GM18519 (cell line): ENCODE results near the gene MIS18A.
"Not testable (repeated sequence)": the region's sequence is repeated elsewhere in the genome, so short reads cannot be mapped to it uniquely, and the experiment has no call there.

Experiments used
- ATAC-seq: cut with Tn5 transposase; IDR thresholded peaks from one replicate; pipeline ENCODE4 v1.9.1; 2021; ENCODE audit warnings: mild to moderate bottlenecking, moderate library complexity; ENCODE audit not compliant: unreplicated experiment, low FRiP score

MIS18A gene, protein sequence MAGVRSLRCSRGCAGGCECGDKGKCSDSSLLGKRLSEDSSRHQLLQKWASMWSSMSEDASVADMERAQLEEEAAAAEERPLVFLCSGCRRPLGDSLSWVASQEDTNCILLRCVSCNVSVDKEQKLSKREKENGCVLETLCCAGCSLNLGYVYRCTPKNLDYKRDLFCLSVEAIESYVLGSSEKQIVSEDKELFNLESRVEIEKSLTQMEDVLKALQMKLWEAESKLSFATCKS

DNA sequence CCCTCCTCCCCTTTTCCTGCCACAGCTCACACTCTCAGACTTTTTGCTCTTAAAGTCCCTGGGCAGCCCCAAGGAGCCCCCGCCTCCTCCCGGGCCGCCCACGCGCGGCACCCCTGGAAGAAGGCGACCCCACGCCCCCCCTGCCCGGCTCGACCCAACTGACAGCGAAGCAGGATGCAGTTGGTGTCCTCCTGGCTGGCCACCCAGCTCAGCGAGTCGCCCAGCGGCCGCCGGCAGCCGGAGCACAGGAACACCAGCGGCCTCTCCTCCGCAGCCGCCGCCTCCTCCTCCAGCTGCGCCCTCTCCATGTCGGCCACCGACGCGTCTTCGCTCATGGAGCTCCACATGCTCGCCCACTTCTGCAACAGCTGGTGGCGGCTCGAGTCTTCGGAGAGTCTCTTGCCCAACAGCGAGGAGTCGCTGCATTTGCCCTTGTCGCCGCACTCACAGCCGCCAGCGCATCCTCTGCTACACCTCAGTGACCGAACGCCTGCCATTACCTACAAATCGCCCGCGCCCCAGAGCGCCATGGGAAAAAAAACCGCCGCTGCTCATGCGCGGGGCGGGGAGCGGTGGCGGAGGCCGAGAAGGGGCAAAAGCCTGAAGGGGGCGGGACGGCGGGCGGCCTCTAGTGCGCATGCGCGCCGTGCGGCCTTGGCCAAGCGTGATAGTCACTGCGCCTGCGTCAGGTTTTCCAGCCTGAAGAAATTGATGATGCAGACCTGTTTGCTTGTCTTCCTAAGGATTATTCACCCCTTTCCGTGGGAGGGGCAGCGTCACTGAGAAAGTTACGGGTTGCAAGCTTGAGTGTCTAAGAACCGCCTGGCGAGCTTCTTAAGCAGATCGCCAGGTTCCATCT lies at the start of gene MIS18A:
TSS of gene MIS18A (minus strand) at position 532 of the 859 bp plus-strand sequence. CDS start at position 497, 35 bp downstream.
- peak; percentile 67 for ATAC-seq

DNA sequence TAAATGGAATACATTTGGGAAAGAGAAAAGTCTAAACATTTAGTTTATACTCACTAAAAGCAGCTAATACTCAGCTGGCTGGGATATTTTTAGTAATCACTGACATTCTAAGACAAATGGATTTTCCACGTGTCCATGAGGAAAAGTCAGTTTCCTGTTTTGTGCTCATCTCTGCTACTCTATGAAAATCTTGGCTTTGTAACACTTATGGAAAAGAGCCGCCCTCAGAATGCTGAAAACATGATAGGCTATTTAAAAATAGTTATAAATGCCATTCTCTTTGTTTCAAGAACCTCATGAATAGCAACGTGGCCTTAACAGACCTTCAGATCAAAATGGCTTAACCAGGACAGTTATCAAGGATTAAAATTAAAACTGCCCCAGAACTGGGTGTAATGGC lies 49.7 kb upstream of the MIS18A start:
- ATAC-seq = no peak

DNA sequence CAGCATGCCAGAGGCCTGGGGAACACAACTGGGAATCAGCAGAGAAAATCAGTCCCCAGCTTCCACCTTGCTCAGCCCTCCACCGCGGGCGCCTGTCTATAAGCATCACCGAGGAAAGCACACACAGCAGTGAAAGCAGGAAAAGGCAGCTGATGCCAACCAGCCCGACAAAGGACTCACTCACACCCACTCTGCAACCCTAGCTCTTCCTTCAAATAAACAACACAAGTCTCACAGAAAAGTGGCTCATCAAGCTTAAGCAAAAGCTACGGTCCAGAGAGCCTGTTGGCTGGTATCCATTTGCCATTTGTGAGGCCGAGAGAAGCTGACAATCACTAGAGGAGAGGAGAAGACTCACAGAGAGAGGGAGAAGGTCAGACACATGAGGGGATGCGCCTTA lies 46.9 kb upstream of the MIS18A start:
- no peak for ATAC-seq

DNA sequence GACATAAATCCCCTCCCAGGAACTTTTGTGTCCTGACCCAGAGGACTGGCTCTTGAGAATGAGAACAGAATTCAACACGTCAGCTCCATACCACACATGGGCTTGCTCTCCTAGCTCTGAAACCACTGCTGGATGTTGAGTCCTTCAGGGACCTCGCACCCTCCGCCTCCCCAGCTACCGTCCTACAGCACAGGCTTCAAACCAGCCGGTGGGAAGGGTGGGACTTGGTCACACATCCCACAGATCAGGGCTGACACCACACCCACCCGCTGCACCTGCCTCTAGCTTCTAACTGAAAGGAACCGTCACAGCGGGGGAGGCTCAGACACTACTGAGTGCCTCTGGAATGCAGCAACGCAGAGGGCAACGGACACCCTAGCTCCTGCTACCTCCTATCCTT lies 43.8 kb upstream of the MIS18A start:
- no peak for ATAC-seq

DNA sequence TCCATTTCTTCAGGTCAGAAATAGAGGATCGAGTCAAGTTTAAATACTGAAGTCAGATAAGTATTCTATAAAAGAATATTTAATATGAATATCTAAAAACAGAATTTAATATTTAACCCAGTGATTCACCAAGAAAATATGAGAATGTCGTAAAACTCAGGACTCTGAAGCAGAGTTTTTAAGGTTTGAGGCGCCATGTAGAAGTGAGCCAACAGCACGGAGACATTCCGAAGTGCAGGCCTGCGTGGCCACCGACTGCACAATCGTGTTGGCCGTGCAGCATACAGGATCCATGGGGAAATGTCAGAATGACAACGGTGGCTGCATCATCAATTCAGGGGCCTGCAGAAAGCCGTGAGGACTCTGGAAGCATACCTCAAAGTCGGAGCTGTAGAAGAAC lies 43.3 kb upstream of the MIS18A start:
- no peak for ATAC-seq

DNA sequence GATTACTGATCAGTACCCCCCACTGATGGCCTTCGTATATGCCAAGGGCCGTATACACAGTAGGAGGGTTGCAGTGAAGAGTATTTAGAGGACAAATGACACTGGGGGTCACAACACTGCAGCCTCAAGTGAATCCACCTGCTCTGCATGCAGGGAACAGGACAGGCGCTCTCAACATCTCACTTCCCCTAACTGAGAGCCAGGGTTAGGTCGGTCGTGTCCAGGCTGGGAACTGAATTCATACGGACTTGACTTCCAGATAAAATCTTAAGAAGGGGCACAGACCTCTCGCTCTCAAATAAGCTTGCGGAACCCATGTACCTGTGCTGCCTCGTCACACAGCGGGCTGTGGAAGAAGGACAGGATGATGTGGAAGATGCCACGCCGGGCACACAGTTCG lies 42.6 kb upstream of the MIS18A start:
- ATAC-seq = no peak

DNA sequence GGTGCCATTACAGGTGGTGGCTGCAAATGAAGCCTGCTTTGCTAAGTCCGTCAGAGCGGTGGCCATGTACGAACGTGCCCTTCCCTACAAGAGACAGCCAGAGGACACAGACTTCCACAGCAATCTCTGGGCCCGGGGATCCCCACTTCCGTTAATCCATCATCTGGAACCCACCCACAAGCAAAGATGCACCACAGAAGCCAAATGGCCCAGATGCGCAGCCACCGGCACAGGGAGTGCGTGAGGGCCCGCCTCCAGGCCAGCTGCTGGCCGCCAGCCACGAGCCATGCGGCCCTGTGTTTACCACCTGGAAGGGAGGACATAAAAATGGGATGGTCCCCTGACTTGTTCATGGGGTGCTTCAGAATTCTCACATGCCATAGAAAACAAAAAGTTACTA lies 41.9 kb upstream of the MIS18A start:
- no peak for ATAC-seq

DNA sequence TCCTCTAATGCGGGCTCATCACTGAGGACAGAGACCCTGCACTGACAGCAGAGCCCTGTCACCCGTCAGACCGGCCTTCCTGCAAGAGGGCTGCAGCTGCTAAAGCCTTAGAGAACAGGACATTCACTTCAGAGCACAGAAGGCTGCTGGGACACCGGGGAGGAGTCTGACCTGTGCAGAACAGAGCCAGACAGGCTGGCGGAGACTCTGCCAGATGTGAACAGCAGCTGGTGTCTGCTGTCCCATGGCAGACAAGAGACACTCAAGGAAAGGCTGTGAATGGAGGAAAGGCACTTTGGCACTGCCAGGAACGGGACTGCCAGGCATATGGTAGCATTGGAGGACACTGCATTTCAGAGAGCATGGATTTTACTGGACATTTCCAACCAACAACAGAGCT lies 41.2 kb upstream of the MIS18A start:
- no peak for ATAC-seq

DNA sequence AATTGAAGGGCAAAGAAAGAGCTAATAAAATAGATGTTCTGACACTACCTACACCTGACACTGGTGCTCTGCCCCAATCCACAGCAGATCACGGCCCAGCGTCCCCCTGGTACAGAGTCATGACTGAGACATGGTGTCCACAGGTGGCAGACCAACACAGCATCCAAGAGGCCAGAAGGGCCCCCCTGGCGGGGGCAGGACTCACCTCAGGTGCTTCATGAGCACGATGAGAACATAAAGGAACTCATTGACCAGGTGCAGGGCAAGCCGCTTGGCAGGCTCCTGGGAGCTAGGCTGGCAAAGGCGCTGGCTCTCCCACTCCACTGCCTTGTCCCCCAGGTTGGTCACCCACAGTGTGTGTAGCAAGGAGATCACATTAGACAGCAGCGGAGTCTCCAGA lies 40.2 kb upstream of the MIS18A start:
- ATAC-seq = no peak

DNA sequence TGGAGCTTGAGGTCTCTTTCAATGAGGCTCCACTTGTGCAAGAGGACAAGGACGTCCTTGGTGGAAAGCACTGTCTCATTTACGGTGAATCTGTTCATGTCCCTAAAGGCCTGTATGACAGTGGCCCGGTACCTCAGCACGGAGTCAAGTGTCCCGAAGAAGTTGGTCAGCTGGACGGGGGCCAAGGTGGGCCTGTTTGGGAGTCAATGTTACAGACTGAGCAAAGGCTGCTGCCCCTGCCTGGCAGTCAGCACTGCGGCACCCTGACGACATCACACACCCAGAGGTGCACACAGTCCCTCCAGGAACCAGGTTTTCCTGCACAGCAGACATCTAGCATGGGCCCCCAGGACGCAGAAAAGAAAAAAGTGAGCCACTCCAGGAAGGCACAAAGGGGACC lies 38.9 kb upstream of the MIS18A start:
- no peak for ATAC-seq

DNA sequence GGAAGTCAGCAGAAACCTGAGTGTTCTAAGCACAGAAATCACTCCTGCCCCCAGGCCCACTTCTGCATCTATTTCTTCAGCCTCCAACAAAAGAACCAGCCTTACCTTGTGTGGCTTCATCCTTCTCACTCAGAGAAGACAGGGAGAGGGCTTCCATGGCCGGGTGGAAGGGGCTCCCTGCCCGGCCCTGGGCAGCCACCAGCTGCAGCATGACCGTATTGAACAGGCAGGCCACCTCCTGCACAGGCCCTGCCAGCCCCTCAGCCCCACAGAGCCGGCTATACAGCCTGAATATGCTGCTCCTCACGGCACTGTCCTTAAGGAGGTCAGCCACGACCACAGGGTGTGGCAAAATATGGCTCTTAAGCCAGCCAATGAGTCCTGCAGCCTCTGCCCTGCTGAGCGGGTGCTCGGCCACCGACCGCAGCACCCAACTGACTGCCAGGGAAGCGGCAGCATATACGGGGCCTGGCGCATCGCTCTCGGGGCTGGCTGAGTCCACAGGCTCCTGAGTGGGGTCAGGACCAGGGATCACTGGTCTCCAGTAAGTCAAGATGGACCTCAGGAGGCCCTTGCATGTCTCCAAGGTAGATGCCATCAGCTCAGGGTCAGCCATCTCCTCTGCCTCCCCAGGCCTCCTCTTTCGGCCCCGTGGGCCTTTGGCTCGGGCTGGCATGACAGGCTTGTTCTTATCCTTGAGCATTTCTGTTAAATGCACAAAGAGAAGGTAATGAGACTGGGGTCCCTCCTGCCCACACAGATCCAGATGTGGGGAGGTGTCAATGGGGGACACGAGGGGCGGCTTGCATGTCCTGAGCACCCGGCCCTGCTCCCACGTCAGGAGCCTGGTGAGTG lies 37.7 kb upstream of the MIS18A start:
- ATAC-seq = no peak

DNA sequence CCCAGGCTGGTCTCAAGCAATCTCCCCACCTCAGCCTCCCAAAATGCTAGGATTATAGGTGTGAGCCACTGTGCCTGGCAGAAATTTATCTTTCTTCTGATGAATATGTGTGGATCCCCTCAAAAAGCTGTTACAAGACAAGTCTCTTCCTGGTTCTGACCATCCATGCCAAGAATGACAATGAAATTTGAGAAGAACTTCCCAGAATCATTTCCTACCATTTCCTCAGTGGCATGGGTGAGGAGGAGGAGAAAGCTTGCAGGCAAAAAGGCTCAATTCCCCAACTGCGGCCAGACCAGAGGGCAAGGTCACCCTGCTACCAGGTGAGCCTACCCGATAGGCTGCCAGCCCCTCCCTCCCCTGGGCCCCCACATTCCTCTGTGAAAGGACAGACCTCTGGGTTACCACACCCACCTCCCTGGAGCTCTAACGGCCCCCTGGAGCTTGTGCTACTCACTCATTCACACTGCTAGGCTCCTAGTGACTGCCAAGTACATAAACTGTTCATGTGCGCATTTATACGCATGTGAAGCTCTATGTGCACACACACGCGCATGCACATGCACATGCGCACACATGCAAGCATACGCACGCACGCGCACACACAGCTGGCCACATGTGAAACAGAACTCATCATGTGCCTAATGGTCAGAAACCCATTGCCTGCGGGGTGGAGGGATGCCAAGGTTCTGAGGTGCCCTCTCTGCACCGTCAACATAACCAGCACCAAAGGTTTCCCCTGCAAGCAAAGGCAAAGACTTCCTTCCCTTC lies 36.8 kb upstream of the MIS18A start:
- no peak for ATAC-seq

DNA sequence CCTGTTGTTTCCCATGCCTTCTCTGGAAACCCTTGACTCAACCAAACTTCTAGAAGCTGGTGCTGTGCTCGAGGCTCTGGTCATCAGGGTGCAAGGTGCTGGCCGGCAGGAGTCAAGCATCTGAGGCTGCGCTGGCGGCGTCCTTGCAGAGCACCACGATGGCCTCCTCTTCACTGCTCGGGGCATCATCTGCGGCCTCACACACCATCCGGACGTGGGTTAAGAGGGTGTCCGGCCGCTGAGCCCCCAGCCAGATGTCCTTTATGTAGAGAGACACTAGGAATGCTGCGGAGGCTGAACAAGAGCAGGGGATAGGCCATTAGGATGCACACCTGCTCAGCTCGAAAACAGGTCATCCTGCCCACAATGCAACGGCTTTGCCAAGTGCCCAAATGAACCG lies 36.0 kb upstream of the MIS18A start:
- no peak for ATAC-seq

DNA sequence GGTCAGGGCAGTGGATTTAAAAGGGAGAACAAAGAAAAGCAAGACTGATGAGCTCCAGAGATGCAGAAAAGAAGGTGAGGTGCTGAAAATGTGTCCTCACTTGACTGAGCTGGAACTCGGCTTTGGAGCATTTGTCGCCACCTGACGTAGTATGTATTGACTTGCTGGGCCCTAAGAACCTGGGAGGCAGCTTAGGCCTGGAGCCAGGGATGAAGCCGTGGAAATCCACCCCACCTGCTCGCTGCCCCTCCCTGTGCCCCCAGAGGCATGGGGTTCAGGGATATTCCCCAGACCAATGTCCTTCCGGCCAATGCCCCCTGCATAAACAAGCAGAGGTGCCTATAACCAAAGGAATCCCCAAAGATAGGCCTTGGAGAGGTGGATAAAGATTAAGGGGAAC lies 34.1 kb upstream of the MIS18A start:
- no peak for ATAC-seq

DNA sequence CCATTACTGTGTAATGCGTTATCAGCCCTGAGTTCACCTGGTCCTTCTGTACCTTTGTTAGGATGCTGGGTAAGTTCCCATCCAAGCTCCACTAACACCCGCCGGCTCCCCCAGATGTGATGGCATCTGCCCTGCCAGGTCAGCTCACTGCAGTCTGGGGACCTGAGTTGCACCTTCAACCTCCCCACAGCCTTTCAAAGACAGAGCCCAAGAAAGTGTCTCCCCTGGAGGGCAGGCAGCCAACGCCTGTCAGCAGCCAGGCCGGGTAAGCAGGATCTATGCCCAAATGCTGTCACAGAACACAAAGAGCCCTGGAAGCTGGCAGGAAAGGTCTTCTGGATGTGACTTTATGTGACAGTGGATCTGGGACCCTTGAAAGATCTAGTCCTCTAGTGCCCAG lies 33.5 kb upstream of the MIS18A start:
- no peak for ATAC-seq

DNA sequence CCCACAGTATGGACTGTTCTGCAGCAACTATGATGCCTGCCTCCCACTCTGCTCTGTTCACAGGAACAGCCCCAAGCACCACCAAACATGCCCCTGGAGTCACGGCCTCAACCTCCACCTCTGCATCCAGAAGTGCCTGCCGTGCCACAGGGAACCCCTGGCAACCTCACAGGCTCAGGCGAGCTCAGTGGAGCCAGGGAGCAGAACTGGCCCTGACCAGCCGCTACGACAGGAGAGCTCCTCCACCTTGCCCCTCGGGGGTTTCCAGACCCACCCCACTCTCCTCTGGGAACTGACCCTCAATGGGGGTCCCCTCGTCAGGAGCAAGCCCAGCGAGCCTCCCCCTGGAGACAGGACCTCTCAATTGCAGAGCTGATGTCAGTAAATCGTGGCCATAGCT lies 32.8 kb upstream of the MIS18A start:
- ATAC-seq = no peak

DNA sequence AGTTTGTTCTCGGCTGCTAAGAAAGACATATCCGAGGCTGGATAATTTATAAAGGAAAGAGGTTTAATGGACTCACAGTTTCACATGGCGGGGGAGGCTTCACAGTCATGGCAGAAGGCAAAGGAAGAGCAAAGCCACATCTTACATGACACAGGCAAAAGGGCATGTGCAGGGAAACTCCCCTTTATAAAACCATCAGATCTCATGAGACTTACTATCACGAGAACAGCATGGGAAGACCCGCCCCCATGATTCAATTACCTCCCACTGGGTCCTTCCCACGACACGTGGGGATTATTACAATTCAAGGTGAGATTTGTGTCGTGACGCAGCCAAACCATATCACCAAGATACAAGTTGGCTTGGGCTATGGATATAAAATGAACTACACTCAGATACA lies 32.1 kb upstream of the MIS18A start:
- ATAC-seq = not testable (repeated sequence)

DNA sequence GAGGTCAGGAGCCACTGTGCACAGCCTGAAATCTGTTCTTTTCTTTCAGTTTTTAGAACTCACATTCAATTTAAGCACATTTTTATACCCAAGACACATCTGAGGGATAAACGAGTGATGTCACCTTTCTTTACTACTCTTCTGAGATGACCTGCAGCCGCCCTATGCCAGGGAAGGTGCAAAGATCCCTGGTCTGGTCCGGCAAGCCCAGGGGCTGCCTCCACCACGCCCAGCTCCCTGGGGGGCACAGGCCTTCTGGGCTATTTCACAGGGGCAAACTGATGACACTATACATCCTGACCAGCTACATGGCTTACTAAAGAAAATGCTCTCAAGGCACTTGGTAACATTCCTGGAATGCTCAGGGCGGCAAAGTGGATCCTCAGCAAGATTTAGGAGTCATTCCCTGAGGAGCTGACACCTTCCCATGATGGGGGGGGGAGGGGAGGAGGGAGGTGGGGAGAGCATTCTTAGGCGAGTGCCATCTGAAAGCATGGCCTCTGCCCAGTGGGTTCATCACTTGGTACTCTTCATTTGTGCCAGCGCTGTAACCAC lies 31.1 kb upstream of the MIS18A start:
- no peak for ATAC-seq

DNA sequence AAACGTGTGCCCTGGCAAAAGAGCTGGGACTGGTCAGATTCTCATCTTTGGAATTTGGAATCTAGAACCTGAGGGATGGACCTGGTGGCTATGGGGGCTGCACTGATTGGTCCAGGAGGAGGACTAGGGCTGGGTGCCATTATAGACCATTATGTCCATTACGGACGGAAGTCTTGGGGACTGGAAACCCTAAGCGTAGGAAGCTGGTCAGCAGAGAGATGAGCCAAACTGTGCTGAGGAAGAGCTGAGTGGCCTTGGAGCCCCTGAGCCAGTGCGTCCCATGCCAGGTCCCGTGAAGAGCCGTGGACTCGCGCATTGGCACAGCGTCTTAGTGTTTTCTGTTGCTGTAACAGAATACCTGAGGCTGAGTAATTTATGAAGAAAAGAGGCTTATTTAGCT lies 29.8 kb upstream of the MIS18A start:
- ATAC-seq = no peak

DNA sequence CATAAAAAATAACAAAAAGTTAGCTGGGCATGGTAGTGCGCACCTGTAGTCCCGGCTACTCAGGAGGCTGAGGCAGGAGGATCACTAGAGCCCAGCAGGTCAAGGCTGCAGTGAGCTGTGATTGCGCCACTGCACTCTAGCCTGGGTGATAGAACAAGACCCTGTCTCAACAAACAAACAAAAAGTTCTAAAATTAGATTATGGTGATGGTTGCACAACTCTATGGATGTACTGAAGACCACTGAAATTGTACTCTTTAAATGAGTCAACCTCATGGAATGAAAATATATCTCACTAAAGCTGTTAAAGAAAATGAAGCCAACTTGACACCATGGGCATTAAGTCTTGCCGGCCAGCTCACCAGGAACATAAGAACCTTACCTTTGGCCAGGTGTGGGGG lies 28.9 kb upstream of the MIS18A start:
- no peak for ATAC-seq
